ENCODE measurements around the gene AGTPBP1.

The AGTPBP1 gene

GRCh38 chr9:85502815-85503655 is 238.7 kb downstream of the AGTPBP1 start:
- Histone ChIP-seq H3K9ac (ENCODE audit: low read depth, low read length) (no peak overlapping the region), H3K9me3 (ENCODE audit: control insufficient read depth, insufficient read depth, low read length) (peaks cover under 1% of the 10 kb centered on the region; the same call in 1 of the 2 replicates), H3K4me1 (ENCODE audit: insufficient read depth, low read length) (no peaks in the 10 kb centered on the region), H3K36me3 (ENCODE audit: insufficient read depth, low read length) (no peaks in the 10 kb centered on the region)

- Histone ChIP-seq H3K9me3 (ENCODE audit: control insufficient read depth, insufficient read depth, low read length) (peaks cover 2% of the 10 kb centered on the region; the same call in 1 of the 2 replicates), H3K36me3 (ENCODE audit: insufficient read depth, low read length) (no peaks in the 10 kb centered on the region), H3K9ac (ENCODE audit: low read depth, low read length) (no peak overlapping the region), H3K4me1 (ENCODE audit: insufficient read depth, low read length) (no peaks in the 10 kb centered on the region)
Measured at GRCh38 chr9:85501882-85502281, 239.9 kb downstream of the AGTPBP1 start.

- Histone ChIP-seq H3K9ac (ENCODE audit: low read depth, low read length) (no peak overlapping the region), H3K36me3 (ENCODE audit: insufficient read depth, low read length) (no peaks in the 10 kb centered on the region), H3K4me1 (ENCODE audit: insufficient read depth, low read length) (no peaks in the 10 kb centered on the region), H3K9me3 (ENCODE audit: control insufficient read depth, insufficient read depth, low read length) (peaks cover 2% of the 10 kb centered on the region; the same call in 1 of the 2 replicates)
Measured at GRCh38 chr9:85501456-85501855, 240.3 kb downstream of the AGTPBP1 start.

All from ES-I3 (cell line).